HFFc6 (cell line): ENCODE results near the gene MAD1L1. TPM values are rescaled to one million over a fixed set of nuclear protein-coding genes. Genes with fewer than 3 reads are reported as not detected.
"Not testable (repeated sequence)": the region's sequence is repeated elsewhere in the genome, so short reads cannot be mapped to it uniquely, and the experiment has no call there.

Experiments used
- DNase-seq: peaks from one replicate; pipeline ENCODE4 v3.0.0-alpha.2; 2018
- H3K27ac Mint-ChIP-seq: 2 replicates; pipeline ENCODE4 v1.8.0; 2020; ENCODE audit warnings: mild to moderate bottlenecking, mixed read lengths
- H3K27me3 Mint-ChIP-seq: 2 replicates; pipeline ENCODE4 v1.8.0; 2021; ENCODE audit warnings: mild to moderate bottlenecking, moderate library complexity, mixed read lengths; ENCODE audit not compliant: insufficient read depth
- H3K36me3 Mint-ChIP-seq: 2 replicates; pipeline ENCODE4 v1.8.0; 2021; ENCODE audit warnings: low read depth, mixed read lengths
- H3K4me1 Mint-ChIP-seq: 2 replicates; pipeline ENCODE4 v1.8.0; 2020; ENCODE audit warnings: low read depth, mixed read lengths
- H3K4me3 Mint-ChIP-seq: 2 replicates; pipeline ENCODE4 v1.8.0; 2020; ENCODE audit warnings: mild to moderate bottlenecking, moderate library complexity, mixed read lengths
- H3K9me3 Mint-ChIP-seq: 2 replicates; pipeline ENCODE4 v1.8.0; 2020; ENCODE audit warnings: mild to moderate bottlenecking, mixed read lengths
- total RNA-seq, 6 experiments: library from RNA; stranded (reverse); fragmentation: NEBNext Ultra II Directional; extraction: Animal tissue kit (Norgen Biotek cat#: 25700); gene quantifications; 2 replicates in 1 of 6; 3 replicates in 5 of 6; pipeline ENCODE4 v1.2.3, GENCODE V29; 2021
- TF ChIP-seq, protein P1 (sequence below): fragments of 200-600 bp; sonication (generic); IDR thresholded peaks from 2 replicates; pipeline ENCODE4 v1.5.0; 2021; ENCODE audit warnings: antibody characterized with exemption, mild to moderate bottlenecking

The MAD1L1 gene
- total RNA-seq, 6 experiments from 2014 or later: 34.6 to 44.8 (median 40.2) TPM

DNA sequence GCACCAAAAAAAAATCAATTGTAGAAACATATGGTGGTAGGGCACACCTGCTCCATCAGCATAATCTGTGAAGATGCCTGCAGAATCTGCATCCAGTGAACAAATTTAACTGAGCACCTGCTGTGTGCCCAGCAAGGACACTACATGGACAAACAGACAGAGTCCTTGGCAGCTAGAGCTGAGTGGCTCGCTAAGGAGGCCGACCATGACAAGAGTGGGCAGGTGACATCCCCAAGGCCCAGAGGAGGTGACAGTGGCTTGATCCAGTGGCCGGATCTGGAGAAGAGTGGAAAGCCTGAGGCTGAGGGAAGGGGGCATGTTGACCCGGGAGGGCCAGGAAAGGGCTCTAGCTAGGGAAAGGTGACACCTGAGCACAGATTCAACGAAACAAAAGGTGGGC, 68.1 kb downstream of the MAD1L1 start:
- Mint-ChIP-seq H3K36me3 (0 out of 2 replicates have a peak, but pooled peaks cover 3% of the 10 kb centered on the region), H3K27me3 (no peaks in the 10 kb centered on the region; the same call in none of the 2 replicates), H3K4me3 (no peak overlapping the region), H3K4me1 (peaks cover 19% of the 10 kb centered on the region), H3K27ac (no peak overlapping the region), H3K9me3 (no peaks in the 10 kb centered on the region)
- TF ChIP-seq, protein P1, sequence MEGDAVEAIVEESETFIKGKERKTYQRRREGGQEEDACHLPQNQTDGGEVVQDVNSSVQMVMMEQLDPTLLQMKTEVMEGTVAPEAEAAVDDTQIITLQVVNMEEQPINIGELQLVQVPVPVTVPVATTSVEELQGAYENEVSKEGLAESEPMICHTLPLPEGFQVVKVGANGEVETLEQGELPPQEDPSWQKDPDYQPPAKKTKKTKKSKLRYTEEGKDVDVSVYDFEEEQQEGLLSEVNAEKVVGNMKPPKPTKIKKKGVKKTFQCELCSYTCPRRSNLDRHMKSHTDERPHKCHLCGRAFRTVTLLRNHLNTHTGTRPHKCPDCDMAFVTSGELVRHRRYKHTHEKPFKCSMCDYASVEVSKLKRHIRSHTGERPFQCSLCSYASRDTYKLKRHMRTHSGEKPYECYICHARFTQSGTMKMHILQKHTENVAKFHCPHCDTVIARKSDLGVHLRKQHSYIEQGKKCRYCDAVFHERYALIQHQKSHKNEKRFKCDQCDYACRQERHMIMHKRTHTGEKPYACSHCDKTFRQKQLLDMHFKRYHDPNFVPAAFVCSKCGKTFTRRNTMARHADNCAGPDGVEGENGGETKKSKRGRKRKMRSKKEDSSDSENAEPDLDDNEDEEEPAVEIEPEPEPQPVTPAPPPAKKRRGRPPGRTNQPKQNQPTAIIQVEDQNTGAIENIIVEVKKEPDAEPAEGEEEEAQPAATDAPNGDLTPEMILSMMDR: no peak
- no peak for DNase-seq

DNA sequence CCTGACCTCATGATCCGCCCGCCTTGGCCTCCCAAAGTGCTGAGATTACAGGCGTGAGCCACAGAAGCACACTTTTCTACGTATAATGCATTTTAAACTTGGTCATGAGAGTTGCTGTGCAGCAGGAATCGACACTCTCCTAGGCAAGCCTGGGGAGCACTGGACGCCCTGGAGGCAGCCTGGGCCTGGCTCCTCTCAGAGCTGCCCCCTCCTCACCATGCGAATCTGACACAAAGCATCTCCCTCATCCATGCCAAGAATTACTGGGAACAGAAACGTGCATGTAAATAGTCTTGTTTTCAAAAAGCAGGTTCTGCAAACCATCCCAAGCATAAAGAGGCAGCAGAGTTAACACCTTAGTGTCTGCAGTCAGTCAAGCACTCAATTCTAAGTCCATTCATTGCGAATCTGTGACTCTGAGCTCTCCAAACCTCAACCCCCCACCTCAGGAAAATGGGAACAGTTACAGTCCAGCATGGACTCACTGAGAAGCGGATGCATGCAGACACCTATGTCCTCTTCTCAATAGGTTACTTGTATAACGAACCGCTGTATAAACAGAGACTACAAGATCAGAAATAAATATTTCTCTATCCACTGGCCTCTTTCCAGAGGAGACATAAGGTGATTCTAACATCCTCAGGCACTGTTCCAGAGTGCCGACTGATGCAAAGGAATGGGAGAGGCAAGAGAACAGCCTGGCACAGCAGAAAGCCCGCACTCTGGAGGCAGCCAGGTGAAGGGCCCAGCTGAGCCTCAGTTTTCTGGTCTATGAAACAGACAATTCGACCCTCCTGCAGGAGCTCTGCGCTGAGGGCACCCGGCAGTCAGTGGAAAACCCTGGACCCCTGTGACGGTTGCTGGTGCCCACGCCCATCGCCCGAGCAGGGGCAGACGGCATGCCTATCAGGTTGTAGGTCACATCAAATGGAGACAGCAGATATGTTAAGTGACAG, 68.9 kb downstream of the MAD1L1 start:
- Mint-ChIP-seq H3K4me3 (no peak overlapping the region), H3K27me3 (no peaks in the 10 kb centered on the region; the same call in none of the 2 replicates), H3K9me3 (no peaks in the 10 kb centered on the region), H3K27ac (peak overlapping the region; percentile 8; the same call in 1 of the 2 replicates), H3K36me3 (0 out of 2 replicates have a peak, but pooled peaks cover 3% of the 10 kb centered on the region), H3K4me1 (peaks cover 26% of the 10 kb centered on the region)
- DNase-seq: no peak
- TF ChIP-seq, protein P1: no peak

DNA sequence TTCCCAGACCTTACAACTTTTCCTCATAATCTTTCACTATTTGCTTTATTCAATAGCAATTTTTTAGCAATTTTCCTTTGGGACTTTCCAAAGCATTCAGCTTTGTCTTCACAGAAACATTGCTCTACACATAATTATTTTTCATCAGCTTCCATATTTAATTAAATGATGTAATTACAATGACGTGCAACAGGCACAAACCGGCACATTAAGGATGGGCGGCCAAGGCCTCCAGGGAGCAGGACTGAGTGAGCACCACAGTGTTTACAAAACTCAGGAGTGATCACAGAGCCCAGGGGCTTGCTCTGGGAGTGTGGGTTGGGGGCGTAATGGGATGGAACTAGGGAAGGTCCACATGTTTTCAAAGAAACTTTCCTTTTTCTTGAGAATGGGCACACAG, 69.8 kb downstream of the MAD1L1 start:
- Mint-ChIP-seq H3K36me3 (no peaks in the 10 kb centered on the region), H3K4me3 (no peak overlapping the region; the same call in 1 of the 2 replicates), H3K27me3 (no peaks in the 10 kb centered on the region; the same call in 1 of the 2 replicates), H3K4me1 (peaks cover 32% of the 10 kb centered on the region), H3K9me3 (no peaks in the 10 kb centered on the region), H3K27ac (peak overlapping the region; percentile 88)
- no peak for DNase-seq
- TF ChIP-seq, protein P1: no peak

DNA sequence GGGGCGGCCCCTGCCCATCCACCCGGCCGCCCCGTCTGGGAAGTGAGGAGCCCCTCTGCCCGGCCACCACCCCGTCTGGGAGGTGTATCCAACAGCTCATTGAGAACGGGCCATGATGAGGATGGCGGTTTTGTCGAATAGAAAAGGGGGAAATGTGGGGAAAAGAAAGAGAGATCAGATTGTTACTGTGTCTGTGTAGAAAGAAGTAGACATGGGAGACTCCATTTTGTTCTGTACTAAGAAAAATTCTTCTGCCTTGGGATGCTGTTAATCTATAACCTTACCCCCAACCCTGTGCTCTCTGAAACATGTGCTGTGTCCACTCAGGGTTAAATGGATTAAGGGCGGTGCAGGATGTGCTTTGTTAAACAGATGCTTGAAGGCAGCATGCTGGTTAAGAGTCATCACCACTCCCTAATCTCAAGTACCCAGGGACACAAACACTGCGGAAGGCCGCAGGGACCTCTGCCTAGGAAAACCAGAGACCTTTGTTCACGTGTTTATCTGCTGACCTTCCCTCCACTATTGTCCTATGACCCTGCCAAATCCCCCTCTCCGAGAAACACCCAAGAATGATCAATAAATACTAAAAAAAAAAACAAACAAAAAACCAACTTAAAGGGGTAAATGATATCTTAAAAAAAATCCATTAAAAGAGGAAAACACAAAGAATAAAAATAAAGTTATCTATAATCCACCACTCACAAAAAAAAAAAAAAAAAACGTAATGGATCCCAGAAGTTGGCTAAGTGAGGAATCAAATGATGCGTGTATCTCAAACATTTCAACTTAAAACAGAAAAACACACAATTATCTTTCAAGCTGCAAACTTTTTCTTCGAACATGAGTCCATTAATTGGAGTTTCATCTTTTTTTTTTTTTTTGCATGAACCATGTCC, 70.5 kb downstream of the MAD1L1 start:
- H3K9me3 Mint-ChIP-seq, H3K27me3 Mint-ChIP-seq, H3K4me3 Mint-ChIP-seq, H3K36me3 Mint-ChIP-seq, DNase-seq: not testable (repeated sequence)
- Mint-ChIP-seq H3K27ac (peak overlapping the region; percentile 88), H3K4me1 (peaks cover 39% of the 10 kb centered on the region)

DNA sequence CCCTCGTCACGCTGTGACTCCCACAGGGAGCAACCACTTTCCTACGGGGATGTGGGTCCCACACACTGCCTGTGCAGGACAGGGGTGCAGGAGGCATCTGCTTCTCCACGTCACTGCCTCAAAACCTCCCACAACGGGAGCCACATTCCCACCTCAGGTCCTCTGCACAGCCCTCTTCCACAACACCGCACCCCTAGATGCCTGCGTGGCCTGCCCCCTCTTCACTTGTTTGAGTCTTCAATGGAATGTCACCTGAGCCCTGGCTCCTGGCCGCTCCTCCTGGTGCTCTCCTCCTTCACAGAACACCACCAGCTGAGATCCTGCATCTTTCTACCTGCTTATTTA, 73.6 kb downstream of the MAD1L1 start:
- Mint-ChIP-seq H3K4me1 (peaks cover 44% of the 10 kb centered on the region), H3K4me3 (no peak overlapping the region), H3K36me3 (peaks cover 5% of the 10 kb centered on the region; the same call in 1 of the 2 replicates), H3K27ac (no peak overlapping the region), H3K27me3 (no peaks in the 10 kb centered on the region), H3K9me3 (no peaks in the 10 kb centered on the region)
- TF ChIP-seq, protein P1: no peak
- no peak for DNase-seq
